GM19324 (cell line): ENCODE data around the gene PBX4.
"Not testable (repeated sequence)": the region's sequence is repeated elsewhere in the genome, so short reads cannot be mapped to it uniquely, and the experiment has no call there.

Experiments
- ATAC-seq: cut with Tn5 transposase; IDR thresholded peaks from one replicate; pipeline ENCODE4 v1.9.1; 2021; ENCODE audit warnings: mild to moderate bottlenecking, moderate library complexity; ENCODE audit not compliant: unreplicated experiment, low FRiP score

The PBX4 gene

GRCh38 chr19:19618219-19619051 lies at the start of gene PBX4:
PBX4 (minus strand) TSS chr19:19618687; CDS start chr19:19618629, 58 bp downstream.
- ATAC-seq, result peak; percentile 94

GRCh38 chr19:19665420-19665948 lies 47.0 kb upstream of the PBX4 start:
- ATAC-seq, result not testable (repeated sequence)

- peak; percentile 82 for ATAC-seq
Observed at GRCh38 chr19:19663256-19664120, 45.0 kb upstream of the PBX4 start, which contains the start of gene ATP13A1. ATP13A1 (minus strand) TSS chr19:19663676; CDS start chr19:19663666, 10 bp downstream.

GRCh38 chr19:19662871-19663255 lies 44.4 kb upstream of the PBX4 start:
- no peak for ATAC-seq

- no peak for ATAC-seq
Observed at GRCh38 chr19:19662344-19662743, 43.9 kb upstream of the PBX4 start.

- ATAC-seq, result peak; percentile 33
Observed at GRCh38 chr19:19661675-19662251, 43.3 kb upstream of the PBX4 start.

GRCh38 chr19:19661141-19661674 lies 42.7 kb upstream of the PBX4 start:
- ATAC-seq, result no peak

GRCh38 chr19:19659646-19660245 lies 41.3 kb upstream of the PBX4 start:
- ATAC-seq, result no peak

- ATAC-seq, result no peak
Observed at GRCh38 chr19:19657397-19657783, 38.9 kb upstream of the PBX4 start.

- ATAC-seq, result no peak
Observed at GRCh38 chr19:19656451-19657396, 38.2 kb upstream of the PBX4 start.

- ATAC-seq, result no peak
Observed at GRCh38 chr19:19655641-19656343, 37.3 kb upstream of the PBX4 start.

- no peak for ATAC-seq
Observed at GRCh38 chr19:19655051-19655594, 36.6 kb upstream of the PBX4 start.

GRCh38 chr19:19654441-19654840 lies 36.0 kb upstream of the PBX4 start:
- ATAC-seq, result no peak

- ATAC-seq, result no peak
Observed at GRCh38 chr19:19653597-19654147, 35.2 kb upstream of the PBX4 start.

- no peak for ATAC-seq
Observed at GRCh38 chr19:19652482-19653295, 34.2 kb upstream of the PBX4 start.

- no peak for ATAC-seq
Observed at GRCh38 chr19:19651076-19651475, 32.6 kb upstream of the PBX4 start.

GRCh38 chr19:19650331-19650730 lies 31.8 kb upstream of the PBX4 start:
- no peak for ATAC-seq
